Panc1 (cell line): ENCODE data around the gene MTMR2. TPM values are rescaled to one million over a fixed set of nuclear protein-coding genes. Genes with fewer than 3 reads are reported as not detected.

Source experiments
- ATAC-seq: fragments of 200-7000 bp; cut with Tn5 transposase; 2 replicates; pipeline ENCODE4 v1.9.1; 2020; ENCODE audit warnings: mild to moderate bottlenecking, moderate library complexity
- BruUV-seq: library from RNA; stranded (reverse); fragments of 400-500 nt; replicated peaks from 2 replicates; lab custom pipeline; 2021; lab: Mats Ljungman, UMichigan
- CTCF ChIA-PET: fragments of 300-600 bp; sonication (Branson Sonifier 250); formaldehyde crosslinking; loops from one replicate; lab custom pipeline; 2022; ENCODE audit warnings: antibody characterized with exemption; lab: Charles Lee
- POLR2A ChIA-PET: fragments of 300-600 bp; sonication (Branson Sonifier 250); formaldehyde crosslinking; loops from one replicate; lab custom pipeline; 2022; ENCODE audit warnings: antibody characterized with exemption; lab: Charles Lee
- DNase-seq: peaks from one replicate; pipeline ENCODE4 v3.0.0-alpha.2; 2010; ENCODE audit warnings: low read depth, low spot score
- H3K27ac ChIP-seq: 2 replicates; pipeline ENCODE4 v1.5.1; 2011; ENCODE audit warnings: mild to moderate bottlenecking, low read length, inconsistent platforms
- H3K27me3 ChIP-seq: fragments of 200-500 bp; sonication (Bioruptor generic); 2 replicates; pipeline ENCODE4 v1.6.0; 2014; ENCODE audit warnings: low read length, inconsistent platforms; ENCODE audit not compliant: control insufficient read depth, insufficient read depth
- H3K36me3 ChIP-seq: fragments of 200-500 bp; sonication (Bioruptor generic); 2 replicates; pipeline ENCODE4 v1.5.1; 2014; ENCODE audit warnings: inconsistent platforms, mild to moderate bottlenecking, low read length, moderate library complexity; ENCODE audit not compliant: control insufficient read depth, insufficient read depth
- H3K4me1 ChIP-seq: 2 replicates; pipeline ENCODE4 v1.5.1; 2011; ENCODE audit warnings: inconsistent platforms, mild to moderate bottlenecking, low read length, moderate library complexity; ENCODE audit not compliant: control insufficient read depth, insufficient read depth
- H3K4me3 ChIP-seq, 2 experiments: 2 replicates each; pipeline ENCODE4 v1.5.1; 2011 to 2012; ENCODE audit warnings: low read depth in 2 of 2, low read length in 2 of 2, mild to moderate bottlenecking in 2 of 2, inconsistent platforms in 1 of 2, moderate library complexity in 1 of 2
- H3K9me3 ChIP-seq: fragments of 200-500 bp; sonication (Bioruptor generic); 2 replicates; pipeline ENCODE4 v1.5.1; 2014; ENCODE audit warnings: low read depth, mild to moderate bottlenecking, inconsistent platforms, low read length, moderate library complexity; ENCODE audit not compliant: control insufficient read depth, insufficient read depth
- POLR2AphosphoS5 ChIP-seq: IDR thresholded peaks from 2 replicates; pipeline ENCODE4 v1.6.1; 2012; ENCODE audit warnings: mild to moderate bottlenecking, low read depth, low read length, moderate library complexity
- SIN3A ChIP-seq: IDR thresholded peaks from 2 replicates; pipeline ENCODE4 v1.6.1; 2012; ENCODE audit warnings: low read depth, mild to moderate bottlenecking, low read length, moderate library complexity, borderline replicate concordance; ENCODE audit not compliant: insufficient read depth
- TCF7L2 ChIP-seq: IDR thresholded peaks from 2 replicates; pipeline ENCODE4 v1.6.1; 2011; ENCODE audit warnings: mild to moderate bottlenecking, low read depth, low read length, inconsistent platforms
- in situ Hi-C: cut with HindIII; loops from 2 replicates; pipeline ENCODE4 v1.10.0; 2016; ENCODE audit warnings: low sequenced_read_pairs, low pct_unique_long_range_greater_than_20kb
- intact Hi-C: fragments of 100-400 bp; cut with micrococcal nuclease; formaldehyde crosslinking; loops from one replicate; pipeline ENCODE4 v1.10.0; 2022; ENCODE audit not compliant: unreplicated experiment
- total RNA-seq: library from RNA; stranded (reverse); gene quantifications from one replicate; pipeline ENCODE4 v1.2.1, GENCODE V29; 2021; ENCODE audit not compliant: unreplicated experiment
- TF ChIP-seq, protein P1 (sequence below): fragments of 450-650 bp; IDR thresholded peaks from 2 replicates; pipeline ENCODE4 v1.5.1; 2017; ENCODE audit warnings: mild to moderate bottlenecking
- TF ChIP-seq, protein P2 (sequence below), 2 experiments: IDR thresholded peaks; 2 replicates each; pipeline ENCODE4 v1.6.1; 2011 to 2012; ENCODE audit warnings: low read depth in 2 of 2, control low read depth in 1 of 2, low read length in 1 of 2, mild to moderate bottlenecking in 1 of 2, moderate library complexity in 1 of 2; ENCODE audit not compliant: insufficient read depth in 1 of 2

The MTMR2 gene
- total RNA-seq, 1 experiment from 2014 or later, result 44.8 TPM

DNA sequence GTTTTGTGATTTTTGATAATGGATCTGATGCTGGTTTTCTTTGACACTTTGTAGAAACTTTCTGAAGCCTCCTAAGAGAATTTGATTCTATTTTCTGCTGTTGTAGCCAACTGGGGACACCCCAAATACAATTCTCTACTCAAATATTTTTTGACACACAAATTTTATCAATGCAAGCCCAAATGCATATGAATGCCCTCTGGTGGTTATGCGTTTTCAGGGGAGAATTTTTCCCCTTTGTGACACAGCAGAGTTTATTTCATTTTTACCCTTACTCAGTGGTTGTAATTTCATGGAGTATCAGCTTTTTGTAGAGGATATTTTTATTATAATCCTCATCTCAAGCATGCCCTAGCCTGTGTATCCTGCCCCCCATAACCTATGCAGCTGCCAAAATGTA, 44.7 kb upstream of the MTMR2 start:
- intact Hi-C loops (no loop called here), in situ Hi-C loops (no loop called here)
- DNase-seq (no peak), ATAC-seq (no peak)
- Histone ChIP-seq H3K4me3 (no peak overlapping the region), H3K27ac (no peak overlapping the region), H3K9me3 (no peaks in the 10 kb centered on the region; the same call in 1 of the 2 replicates), H3K36me3 (no peaks in the 10 kb centered on the region), H3K27me3 (no peaks in the 10 kb centered on the region), H3K4me1 (no peaks in the 10 kb centered on the region)
- ChIA-PET POLR2A (no interaction called here), CTCF (no interaction called here)
- TF ChIP-seq, protein P1, sequence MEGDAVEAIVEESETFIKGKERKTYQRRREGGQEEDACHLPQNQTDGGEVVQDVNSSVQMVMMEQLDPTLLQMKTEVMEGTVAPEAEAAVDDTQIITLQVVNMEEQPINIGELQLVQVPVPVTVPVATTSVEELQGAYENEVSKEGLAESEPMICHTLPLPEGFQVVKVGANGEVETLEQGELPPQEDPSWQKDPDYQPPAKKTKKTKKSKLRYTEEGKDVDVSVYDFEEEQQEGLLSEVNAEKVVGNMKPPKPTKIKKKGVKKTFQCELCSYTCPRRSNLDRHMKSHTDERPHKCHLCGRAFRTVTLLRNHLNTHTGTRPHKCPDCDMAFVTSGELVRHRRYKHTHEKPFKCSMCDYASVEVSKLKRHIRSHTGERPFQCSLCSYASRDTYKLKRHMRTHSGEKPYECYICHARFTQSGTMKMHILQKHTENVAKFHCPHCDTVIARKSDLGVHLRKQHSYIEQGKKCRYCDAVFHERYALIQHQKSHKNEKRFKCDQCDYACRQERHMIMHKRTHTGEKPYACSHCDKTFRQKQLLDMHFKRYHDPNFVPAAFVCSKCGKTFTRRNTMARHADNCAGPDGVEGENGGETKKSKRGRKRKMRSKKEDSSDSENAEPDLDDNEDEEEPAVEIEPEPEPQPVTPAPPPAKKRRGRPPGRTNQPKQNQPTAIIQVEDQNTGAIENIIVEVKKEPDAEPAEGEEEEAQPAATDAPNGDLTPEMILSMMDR, result peak; percentile 43; the same call in 1 of the 2 replicates
- no peak for TF ChIP-seq SIN3A
- BruUV-seq, result no TSS peak

DNA sequence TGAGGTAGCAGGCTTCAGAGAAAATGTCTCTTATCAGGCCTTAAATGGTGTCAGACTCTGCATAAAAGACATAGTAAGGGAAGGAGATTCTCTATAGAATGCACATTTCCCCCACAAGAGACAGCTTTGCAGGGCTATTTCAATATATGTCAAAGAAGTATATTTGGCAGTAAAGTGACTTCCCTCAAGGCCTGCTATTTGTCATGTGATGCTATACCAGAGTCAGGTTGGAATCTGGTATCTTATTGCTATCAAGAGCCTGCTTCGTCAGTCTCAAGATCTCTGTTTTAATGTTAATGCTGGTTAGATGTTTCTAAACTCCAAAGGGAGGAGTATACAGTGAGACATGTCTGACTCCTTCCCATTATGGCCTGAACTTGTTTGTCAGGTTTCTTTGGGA, 40.4 kb upstream of the MTMR2 start:
- H3K36me3 ChIP-seq, result no peaks in the 10 kb centered on the region
- in situ Hi-C loops (no loop called here), intact Hi-C loops (no loop called here)
- CTCF ChIA-PET, result interaction anchor here (0.6 kb wide), 1 partner anchor 35 kb away, joined by 3 read pairs; no protein-coding TSS in a partner anchor
- DNase-seq, result no peak
- no peak overlapping the region for H3K4me3 ChIP-seq
- no peak for ATAC-seq
- POLR2A ChIA-PET, result no interaction called here
- no peaks in the 10 kb centered on the region for H3K4me1 ChIP-seq
- no peaks in the 10 kb centered on the region; the same call in 1 of the 2 replicates for H3K9me3 ChIP-seq
- no peak overlapping the region for H3K27ac ChIP-seq
- H3K27me3 ChIP-seq, result no peaks in the 10 kb centered on the region
- BruUV-seq, result no TSS peak
- TF ChIP-seq, protein P2, sequence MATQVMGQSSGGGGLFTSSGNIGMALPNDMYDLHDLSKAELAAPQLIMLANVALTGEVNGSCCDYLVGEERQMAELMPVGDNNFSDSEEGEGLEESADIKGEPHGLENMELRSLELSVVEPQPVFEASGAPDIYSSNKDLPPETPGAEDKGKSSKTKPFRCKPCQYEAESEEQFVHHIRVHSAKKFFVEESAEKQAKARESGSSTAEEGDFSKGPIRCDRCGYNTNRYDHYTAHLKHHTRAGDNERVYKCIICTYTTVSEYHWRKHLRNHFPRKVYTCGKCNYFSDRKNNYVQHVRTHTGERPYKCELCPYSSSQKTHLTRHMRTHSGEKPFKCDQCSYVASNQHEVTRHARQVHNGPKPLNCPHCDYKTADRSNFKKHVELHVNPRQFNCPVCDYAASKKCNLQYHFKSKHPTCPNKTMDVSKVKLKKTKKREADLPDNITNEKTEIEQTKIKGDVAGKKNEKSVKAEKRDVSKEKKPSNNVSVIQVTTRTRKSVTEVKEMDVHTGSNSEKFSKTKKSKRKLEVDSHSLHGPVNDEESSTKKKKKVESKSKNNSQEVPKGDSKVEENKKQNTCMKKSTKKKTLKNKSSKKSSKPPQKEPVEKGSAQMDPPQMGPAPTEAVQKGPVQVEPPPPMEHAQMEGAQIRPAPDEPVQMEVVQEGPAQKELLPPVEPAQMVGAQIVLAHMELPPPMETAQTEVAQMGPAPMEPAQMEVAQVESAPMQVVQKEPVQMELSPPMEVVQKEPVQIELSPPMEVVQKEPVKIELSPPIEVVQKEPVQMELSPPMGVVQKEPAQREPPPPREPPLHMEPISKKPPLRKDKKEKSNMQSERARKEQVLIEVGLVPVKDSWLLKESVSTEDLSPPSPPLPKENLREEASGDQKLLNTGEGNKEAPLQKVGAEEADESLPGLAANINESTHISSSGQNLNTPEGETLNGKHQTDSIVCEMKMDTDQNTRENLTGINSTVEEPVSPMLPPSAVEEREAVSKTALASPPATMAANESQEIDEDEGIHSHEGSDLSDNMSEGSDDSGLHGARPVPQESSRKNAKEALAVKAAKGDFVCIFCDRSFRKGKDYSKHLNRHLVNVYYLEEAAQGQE (IDR thresholded peaks at IDR 0.05; ENCODE audit: insufficient read depth in 1 of 2, low read depth in 2 of 2, low read length in 1 of 2), result no peak
- TF ChIP-seq POLR2AphosphoS5, result no peak
- TF ChIP-seq, protein P1, result no peak
- TF ChIP-seq SIN3A, result no peak
- TF ChIP-seq TCF7L2, result no peak
